K562 (cell line): ENCODE data around the gene ACBD6. TPM values are rescaled to one million over a fixed set of nuclear protein-coding genes. Genes with fewer than 3 reads are reported as not detected.

Experiments
- ATF7 ChIP-seq: fragments of 450-650 bp; IDR thresholded peaks from 2 replicates; pipeline ENCODE4 v1.7.1; 2014; ENCODE audit warnings: mild to moderate bottlenecking, moderate library complexity
- CUX1 ChIP-seq: fragments of 200-800 bp; sonication (Bioruptor generic); IDR thresholded peaks from 2 replicates; pipeline ENCODE4 v1.6.1; 2016; ENCODE audit warnings: missing genetic modification characterization, missing compliant biosample characterization
- FOXK2 ChIP-seq, 2 experiments: fragments of 450-650 bp; IDR thresholded peaks in 1 of 2; conservative IDR thresholded peaks in 1 of 2; 2 replicates each; pipeline ENCODE4 v1.6.1; 2016; ENCODE audit warnings: low read depth in 2 of 2, mild to moderate bottlenecking in 1 of 2
- ID3 ChIP-seq, 2 experiments: fragments of 250-450 bp in 1 of 2; fragments of 450-650 bp in 1 of 2; sonication (Bioruptor Pico) in 1 of 2; IDR thresholded peaks; 2 replicates each; pipeline versions ENCODE4 v1.6.1 to v1.8.0; 2016 to 2021; ENCODE audit warnings: mild to moderate bottlenecking in 2 of 2, moderate library complexity in 2 of 2, missing compliant biosample characterization in 1 of 2, missing genetic modification characterization in 1 of 2
- SMAD4 ChIP-seq: fragments of 250-450 bp; sonication (Bioruptor Pico); conservative IDR thresholded peaks from 2 replicates; pipeline ENCODE4 v1.8.0; 2021; ENCODE audit warnings: inconsistent platforms, mild to moderate bottlenecking, moderate library complexity
- SRSF9 ChIP-seq: fragments of 200-400 bp; formaldehyde crosslinking; IDR thresholded peaks from 2 replicates; pipeline ENCODE4 v1.6.1; 2017; ENCODE audit warnings: low read depth, low read length, borderline replicate concordance
- TSHZ1 ChIP-seq: fragments of 250-450 bp; sonication (Bioruptor Pico); IDR thresholded peaks from 2 replicates; pipeline ENCODE4 v1.4.0; 2020; ENCODE audit warnings: mild to moderate bottlenecking, moderate library complexity
- ZNF407 ChIP-seq: fragments of 450-650 bp; IDR thresholded peaks from 2 replicates; pipeline ENCODE4 v1.6.1; 2016; ENCODE audit warnings: low read depth
- ZNF717 ChIP-seq: fragments of 250-450 bp; sonication (Bioruptor Pico); IDR thresholded peaks from 2 replicates; pipeline ENCODE4 v1.5.0; 2021
- polyA plus RNA-seq, 8 experiments: library from polyadenylated mRNA; depleted of rRNA in 4 of 8; stranded (reverse) in 5 of 8; unstranded in 3 of 8; fragments of >200 nt; fragmentation: Nextera tagmentation in 2 of 8; fragmentation: Illumina TruSeq in 1 of 8; extraction: Ambion mirVana in 2 of 8; extraction: Trizol in 1 of 8; gene quantifications; 2 replicates each; pipeline versions ENCODE4 v1.2.1 to v1.2.3, GENCODE V29; 2011 to 2014; ENCODE audit warnings: inconsistent platforms in 1 of 8, missing spikeins in 1 of 8
- total RNA-seq, 7 experiments: library from RNA; depleted of rRNA in 6 of 7; stranded (reverse); fragments of >200 nt in 6 of 7; fragmentation: Illumina TruSeq in 2 of 7; extraction: Trizol in 2 of 7; gene quantifications; 2 replicates each; pipeline versions ENCODE4 v1.2.1 to v1.2.3, GENCODE V29; 2011 to 2021; ENCODE audit warnings: low replicate concordance in 1 of 7

ACBD6 gene
- total and polyA plus RNA-seq, 9 of the 15 experiments (the other 6 are each of a cell fraction or from before 2014, with no cell fraction given) = 16.9 to 107 (median 77.7) TPM

- no peak for TF ChIP-seq ID3 (CRISPR knock-in tag; IDR thresholded peaks at IDR 0.05)
- TF ChIP-seq ID3 (tag; IDR thresholded peaks at IDR 0.05) = no peak
- TF ChIP-seq SMAD4 (CRISPR knock-in tag) = no peak
- no peak for TF ChIP-seq TSHZ1 (CRISPR knock-in tag)
- no peak for TF ChIP-seq ZNF717 (CRISPR knock-in tag)
- TF ChIP-seq ATF7 = no peak
- TF ChIP-seq SRSF9 = no peak
- TF ChIP-seq ZNF407 = 0 out of 2 replicates have a peak, but pooled peaks have one; percentile 34
- TF ChIP-seq FOXK2 (conservative IDR thresholded peaks at IDR 0.05 in 1 of 2, IDR thresholded peaks at IDR 0.05 in 1 of 2; ENCODE audit: low read depth in 2 of 2) = 0 out of 4 replicates have a peak, but pooled peaks of 1 of the 2 experiments have one; percentile 5
- no peak for TF ChIP-seq CUX1 (CRISPR knock-in tag)
Observed at GRCh38 chr1:180501865-180502360, 464 bp downstream of the ACBD6 start (continued).
